GM19238 (cell line): ENCODE results near the gene ACBD4.

ENCODE experiments used
- DNase-seq: peaks from one replicate; pipeline ENCODE4 v3.0.0; 2011; ENCODE audit warnings: low spot score; ENCODE audit not compliant: insufficient read length

Gene ACBD4

GRCh38 chr17:45149669-45150664 is 14.5 kb downstream of the ACBD4 start:
- DNase-seq: no peak

GRCh38 chr17:45150911-45151809 is 15.7 kb downstream of the ACBD4 start:
- DNase-seq: no peak

GRCh38 chr17:45155029-45155428 is 19.5 kb downstream of the ACBD4 start:
- DNase-seq: no peak

GRCh38 chr17:45155483-45155882 is 20.0 kb downstream of the ACBD4 start:
- DNase-seq: no peak

- no peak for DNase-seq
Measured at GRCh38 chr17:45156242-45156641, 20.8 kb downstream of the ACBD4 start.

GRCh38 chr17:45160447-45161287 is 25.2 kb downstream of the ACBD4 start:
- DNase-seq: peak; percentile 39

- DNase-seq: peak; percentile 93
Measured at GRCh38 chr17:45161288-45162024, 26.0 kb downstream of the ACBD4 start, which contains the start of gene HEXIM2. Gene HEXIM2, plus strand, starts transcription at chr17:45161875. Its CDS starts 919 bp downstream, at chr17:45162794.

- DNase-seq: no peak
Measured at GRCh38 chr17:45162025-45162687, 26.7 kb downstream of the ACBD4 start.

GRCh38 chr17:45164734-45165269 is 29.3 kb downstream of the ACBD4 start:
- DNase-seq: no peak

- DNase-seq: no peak
Measured at GRCh38 chr17:45168991-45169752, 33.7 kb downstream of the ACBD4 start.

GRCh38 chr17:45170280-45170930 is 34.9 kb downstream of the ACBD4 start:
- no peak for DNase-seq

GRCh38 chr17:45170931-45171337 is 35.4 kb downstream of the ACBD4 start:
- no peak for DNase-seq

- DNase-seq: no peak
Measured at GRCh38 chr17:45171338-45172231, 36.1 kb downstream of the ACBD4 start.

- DNase-seq: no peak
Measured at GRCh38 chr17:45172232-45172540, 36.7 kb downstream of the ACBD4 start.

- peak; percentile 50 for DNase-seq
Measured at GRCh38 chr17:45172541-45173286, 37.2 kb downstream of the ACBD4 start.

- no peak for DNase-seq
Measured at GRCh38 chr17:45175759-45176115, 40.2 kb downstream of the ACBD4 start.

- no peak for DNase-seq
Measured at GRCh38 chr17:45177563-45177962, 42.1 kb downstream of the ACBD4 start.
